GM12878 (cell line): Measurements from ENCODE around the gene PDZRN4. TPM values are rescaled to one million over a fixed set of nuclear protein-coding genes. Genes with fewer than 3 reads are reported as not detected.

Experiments
- ATAC-seq: fragments of 200-7000 bp; cut with Tn5 transposase; 3 replicates; pipeline ENCODE4 v1.9.1; 2020; ENCODE audit warnings: mild to moderate bottlenecking, moderate library complexity
- BruUV-seq: library from RNA; stranded (reverse); fragments of 400-500 nt; replicated peaks from 2 replicates; lab custom pipeline; 2021; lab: Mats Ljungman, UMichigan
- CTCF ChIA-PET: fragments of 300-600 bp; sonication (Branson Sonifier 250); formaldehyde crosslinking; extraction: SDS; loops from one replicate; lab custom pipeline; 2021; ENCODE audit warnings: inconsistent platforms; lab: Yijun Ruan, JAX
- POLR2A ChIA-PET: fragments of 350-600 bp; formaldehyde crosslinking; extraction: SDS; loops from one replicate; lab custom pipeline; 2021; ENCODE audit warnings: inconsistent platforms; lab: Charles Lee
- RAD21 ChIA-PET: fragments of 300-600 bp; sonication (Branson Sonifier 250); formaldehyde crosslinking; loops from one replicate; lab custom pipeline; 2023; ENCODE audit warnings: antibody characterized with exemption; ENCODE audit not compliant: unreplicated experiment; lab: Charles Lee
- SMC1A ChIA-PET: fragments of 300-600 bp; sonication (Branson Sonifier 250); formaldehyde crosslinking; loops from one replicate; lab custom pipeline; 2023; ENCODE audit not compliant: unreplicated experiment, uncharacterized antibody; lab: Charles Lee
- DNase-seq: peaks from one replicate; pipeline ENCODE4 v3.0.0-alpha.2; 2011; ENCODE audit warnings: low read depth, low spot score
- FAIRE-seq: peaks from 3 replicates; lab custom pipeline; 2011; peaks lifted over from hg19 to GRCh38; lab: Jason Lieb, UNC
- H2AFZ ChIP-seq: 2 replicates; pipeline ENCODE4 v1.6.0; 2011; ENCODE audit warnings: low read depth, low read length, control low read depth; ENCODE audit not compliant: control insufficient read depth
- H3K27ac ChIP-seq: 2 replicates; pipeline ENCODE4 v1.5.1; 2011; ENCODE audit warnings: control low read depth; ENCODE audit not compliant: control insufficient read depth, insufficient read depth
- H3K27me3 ChIP-seq, 2 experiments: replicated peaks in 1 of 2; 2 replicates each; pipeline versions ENCODE4 v1.6.0 to v1.6.1; 2011; ENCODE audit warnings: low read length in 1 of 2; ENCODE audit not compliant: control insufficient read depth in 2 of 2, insufficient read depth in 2 of 2
- H3K36me3 ChIP-seq, 2 experiments: 2 replicates each; pipeline ENCODE4 v1.5.1; 2011; ENCODE audit warnings: low read length in 1 of 2; ENCODE audit not compliant: control insufficient read depth in 2 of 2, insufficient read depth in 2 of 2
- H3K4me1 ChIP-seq: 2 replicates; pipeline ENCODE4 v1.6.1; 2011; ENCODE audit warnings: mild to moderate bottlenecking, low read length, moderate library complexity, mixed read lengths; ENCODE audit not compliant: control insufficient read depth, insufficient read depth
- H3K4me2 ChIP-seq: 2 replicates; pipeline ENCODE4 v1.6.0; 2011; ENCODE audit warnings: control low read depth; ENCODE audit not compliant: control insufficient read depth, insufficient read depth
- H3K4me3 ChIP-seq: fragments of 200-600 bp; sonication (generic); 2 replicates; pipeline ENCODE4 v1.5.1; 2016
- H3K79me2 ChIP-seq: 2 replicates; pipeline ENCODE4 v1.6.0; 2011; ENCODE audit warnings: low read length; ENCODE audit not compliant: control insufficient read depth, insufficient read depth
- H3K9ac ChIP-seq: 2 replicates; pipeline ENCODE4 v1.8.0; 2011; ENCODE audit warnings: low read length, control low read depth, mixed read lengths; ENCODE audit not compliant: control insufficient read depth, insufficient read depth
- H3K9me3 ChIP-seq: replicated peaks from 3 replicates; pipeline ENCODE4 v1.5.1; 2011; ENCODE audit warnings: mild to moderate bottlenecking, low read length; ENCODE audit not compliant: control insufficient read depth, insufficient read depth
- H4K20me1 ChIP-seq: 2 replicates; pipeline ENCODE4 v1.6.0; 2011; ENCODE audit not compliant: control insufficient read depth, insufficient read depth
- BMI1 ChIP-seq: fragments of 450-650 bp; IDR thresholded peaks from 2 replicates; pipeline ENCODE4 v1.6.1; 2016; ENCODE audit warnings: mild to moderate bottlenecking, moderate library complexity, borderline replicate concordance
- RAD21 ChIP-seq: IDR thresholded peaks from 2 replicates; pipeline ENCODE4 v1.6.1; 2011; ENCODE audit warnings: mild to moderate bottlenecking, low read depth, low read length, moderate library complexity; ENCODE audit not compliant: insufficient read depth
- SMAD1 ChIP-seq: fragments of 450-650 bp; IDR thresholded peaks from 2 replicates; pipeline ENCODE4 v1.6.1; 2018; ENCODE audit warnings: mild to moderate bottlenecking, low read depth; ENCODE audit not compliant: partially characterized antibody
- ZNF24 ChIP-seq: fragments of 450-650 bp; IDR thresholded peaks from 2 replicates; pipeline ENCODE4 v1.6.1; 2017; ENCODE audit warnings: antibody characterized with exemption, mild to moderate bottlenecking
- WGBS: methylation state at CpG from one replicate; pipeline ENCODE4 v1.1.6; 2016; ENCODE audit warnings: low lambda C conversion rate; ENCODE audit not compliant: insufficient replicate concordance, insufficient coverage; ENCODE audit errors: missing lambda C conversion rate; 5-methylcytosine and 5-hydroxymethylcytosine counted together
- in situ Hi-C: fragments of 300-500 bp; cut with MboI; formaldehyde crosslinking; loops from 9 replicates; pipeline ENCODE4 v1.14.3; 2018; ENCODE audit warnings: mixed read lengths
- intact Hi-C: fragments of 100-400 bp; cut with micrococcal nuclease; formaldehyde crosslinking; loops from one replicate; pipeline ENCODE4 v1.14.2; 2022; ENCODE audit not compliant: unreplicated experiment
- polyA plus RNA-seq, 11 experiments: library from polyadenylated mRNA; depleted of rRNA in 4 of 11; unstranded in 6 of 11; stranded (reverse) in 5 of 11; fragments of >200 nt; fragmentation: Nextera tagmentation in 4 of 11; fragmentation: Illumina TruSeq in 1 of 11; extraction: Ambion mirVana in 4 of 11; extraction: Trizol in 1 of 11; gene quantifications; 1 replicate in 1 of 11; 2 replicates in 10 of 11; pipeline versions ENCODE4 v1.2.1 to v1.2.3, GENCODE V29; 2011 to 2016; ENCODE audit warnings: inconsistent platforms in 2 of 11, missing spikeins in 2 of 11, low read depth in 1 of 11
- total RNA-seq, 4 experiments: library from RNA; depleted of rRNA in 3 of 4; stranded (reverse); fragments of >200 nt in 3 of 4; fragmentation: Illumina TruSeq in 1 of 4; extraction: Trizol in 1 of 4; gene quantifications; 2 replicates each; pipeline versions ENCODE4 v1.2.1 to v1.2.3, GENCODE V29; 2013 to 2021
- TF ChIP-seq, protein P1 (sequence below), 3 experiments: IDR thresholded peaks in 2 of 3; conservative IDR thresholded peaks in 1 of 3; 2 replicates each; pipeline ENCODE4 v1.5.1; 2011; ENCODE audit warnings: low read depth in 3 of 3, low read length in 3 of 3, mild to moderate bottlenecking in 3 of 3, control low read depth in 2 of 3, moderate library complexity in 2 of 3, inconsistent platforms in 1 of 3, mixed read lengths in 1 of 3; ENCODE audit not compliant: control insufficient read depth in 2 of 3, insufficient read depth in 1 of 3; ENCODE audit errors: extremely low read depth in 1 of 3

The PDZRN4 gene
- total and polyA plus RNA-seq, 10 of the 15 experiments (the other 5 are each of a cell fraction or from before 2014, with no cell fraction given) = 0.03 TPM; not detected in 9

DNA sequence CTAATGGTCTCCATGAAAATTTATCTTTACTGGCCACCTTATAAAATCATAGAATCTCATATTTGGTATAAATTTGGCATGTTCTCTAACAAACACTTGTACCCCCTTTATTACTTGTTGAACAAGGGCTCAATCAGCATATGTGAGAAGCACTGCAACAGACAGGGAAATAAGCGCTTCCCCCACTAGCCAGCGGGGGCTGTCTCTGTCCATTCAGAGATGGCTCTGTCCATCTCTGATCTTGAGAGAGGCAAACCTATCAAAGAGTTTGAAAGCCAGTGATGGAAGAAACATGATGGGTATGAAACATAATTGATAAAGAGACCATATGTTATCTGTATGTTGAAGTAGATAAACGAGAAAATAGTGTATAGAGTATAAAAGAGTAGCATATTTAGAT lies 326.8 kb downstream of the PDZRN4 start:
- Histone ChIP-seq H3K4me2 (no peak overlapping the region), H2AFZ (no peak overlapping the region), H3K4me1 (no peaks in the 10 kb centered on the region), H3K27me3 (no peaks in the 10 kb centered on the region), H3K79me2 (no peaks in the 10 kb centered on the region), H3K9me3 (no peaks in the 10 kb centered on the region), H3K27ac (no peak overlapping the region), H3K9ac (no peak overlapping the region), H3K36me3 (no peaks in the 10 kb centered on the region), H4K20me1 (no peaks in the 10 kb centered on the region), H3K4me3 (no peak overlapping the region)
- SMC1A ChIA-PET = interaction anchor here (0.9 to 1.1 kb wide), 2 partner anchors 8 to 149 kb away, joined by 3 read pairs; no protein-coding TSS in a partner anchor
- POLR2A ChIA-PET = no interaction called here
- FAIRE-seq = peak; percentile 13
- RAD21 ChIA-PET = no interaction called here
- no peak for DNase-seq
- TF ChIP-seq BMI1 (no peak), RAD21 (peak; percentile 24; the same call in 1 of the 2 replicates), SMAD1 (no peak), ZNF24 (no peak)
- TF ChIP-seq, protein P1, sequence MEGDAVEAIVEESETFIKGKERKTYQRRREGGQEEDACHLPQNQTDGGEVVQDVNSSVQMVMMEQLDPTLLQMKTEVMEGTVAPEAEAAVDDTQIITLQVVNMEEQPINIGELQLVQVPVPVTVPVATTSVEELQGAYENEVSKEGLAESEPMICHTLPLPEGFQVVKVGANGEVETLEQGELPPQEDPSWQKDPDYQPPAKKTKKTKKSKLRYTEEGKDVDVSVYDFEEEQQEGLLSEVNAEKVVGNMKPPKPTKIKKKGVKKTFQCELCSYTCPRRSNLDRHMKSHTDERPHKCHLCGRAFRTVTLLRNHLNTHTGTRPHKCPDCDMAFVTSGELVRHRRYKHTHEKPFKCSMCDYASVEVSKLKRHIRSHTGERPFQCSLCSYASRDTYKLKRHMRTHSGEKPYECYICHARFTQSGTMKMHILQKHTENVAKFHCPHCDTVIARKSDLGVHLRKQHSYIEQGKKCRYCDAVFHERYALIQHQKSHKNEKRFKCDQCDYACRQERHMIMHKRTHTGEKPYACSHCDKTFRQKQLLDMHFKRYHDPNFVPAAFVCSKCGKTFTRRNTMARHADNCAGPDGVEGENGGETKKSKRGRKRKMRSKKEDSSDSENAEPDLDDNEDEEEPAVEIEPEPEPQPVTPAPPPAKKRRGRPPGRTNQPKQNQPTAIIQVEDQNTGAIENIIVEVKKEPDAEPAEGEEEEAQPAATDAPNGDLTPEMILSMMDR (IDR thresholded peaks at IDR 0.05 in 2 of 3, conservative IDR thresholded peaks at IDR 0.05 in 1 of 3; ENCODE audit: control insufficient read depth in 2 of 3, extremely low read depth in 1 of 3, insufficient read depth in 1 of 3, low read depth in 3 of 3, low read length in 3 of 3) = peak in 1 of 3 experiments; percentile 30; a peak in 2 of 6 replicates
- BruUV-seq = no TSS peak
- WGBS = 46% methylated on average over 3 of the region's 3 CpGs
- in situ Hi-C loops = no loop called here
- intact Hi-C loops = loop anchor here (10.0 kb wide), 1 partner anchor 510 kb away; no protein-coding TSS in a partner anchor
- CTCF ChIA-PET = no interaction called here
- ATAC-seq = peak; percentile 49; the same call in 1 of the 3 replicates
